ENCODE measurements around the gene MLXIPL.
"Not testable (repeated sequence)": the region's sequence is repeated elsewhere in the genome, so short reads cannot be mapped to it uniquely, and the experiment has no call there.

Gene MLXIPL

GRCh38 chr7:73623798-73624668 lies at the start of gene MLXIPL:
MLXIPL (minus strand) TSS chr7:73624522; CDS start chr7:73624492, 30 bp downstream.
- DNase-seq, result peak; percentile 58

GRCh38 chr7:73671857-73672445 lies 47.6 kb upstream of the MLXIPL start:
- DNase-seq, result no peak

- DNase-seq, result no peak
These were observed 47.0 kb upstream of the MLXIPL start for GRCh38 chr7:73671322-73671661.

GRCh38 chr7:73669858-73670385 lies 45.6 kb upstream of the MLXIPL start:
- DNase-seq, result no peak

- no peak for DNase-seq
These were observed 45.0 kb upstream of the MLXIPL start for GRCh38 chr7:73669288-73669701.

- DNase-seq, result no peak
These were observed 44.5 kb upstream of the MLXIPL start for GRCh38 chr7:73668886-73669230.

- DNase-seq, result no peak
These were observed 44.0 kb upstream of the MLXIPL start for GRCh38 chr7:73668103-73668885.

GRCh38 chr7:73667344-73668102 lies 43.2 kb upstream of the MLXIPL start, which contains the start of gene VPS37D:
VPS37D (plus strand) TSS chr7:73667831; CDS start chr7:73667959, 128 bp downstream.
- DNase-seq, result peak; percentile 97

GRCh38 chr7:73663033-73663432 lies 38.7 kb upstream of the MLXIPL start:
- no peak for DNase-seq

GRCh38 chr7:73660594-73660993 lies 36.3 kb upstream of the MLXIPL start:
- DNase-seq, result not testable (repeated sequence)

GRCh38 chr7:73659983-73660382 lies 35.7 kb upstream of the MLXIPL start:
- no peak for DNase-seq

GRCh38 chr7:73655309-73655708 lies 31.0 kb upstream of the MLXIPL start:
- not testable (repeated sequence) for DNase-seq

GRCh38 chr7:73652541-73652949 lies 28.2 kb upstream of the MLXIPL start:
- DNase-seq, result no peak

GRCh38 chr7:73650524-73650923 lies 26.2 kb upstream of the MLXIPL start:
- DNase-seq, result no peak

GRCh38 chr7:73649576-73649975 lies 25.3 kb upstream of the MLXIPL start:
- no peak for DNase-seq

GRCh38 chr7:73648593-73649332 lies 24.4 kb upstream of the MLXIPL start:
- no peak for DNase-seq

GRCh38 chr7:73647725-73648592 lies 23.6 kb upstream of the MLXIPL start:
- DNase-seq, result peak; percentile 47

- no peak for DNase-seq
These were observed 22.7 kb upstream of the MLXIPL start for GRCh38 chr7:73646785-73647724.

- DNase-seq, result no peak
These were observed 21.4 kb upstream of the MLXIPL start for GRCh38 chr7:73645643-73646174.

All from activated T-cell treated with anti-CD3 and anti-CD28 coated beads, Interleukin-2, amount 50 U/mL, for 1 hour (primary cell).